HEK293 (cell line): ENCODE results near the gene PARL.

Experiments used
- TCF7L2 ChIP-seq: IDR thresholded peaks from 2 replicates; pipeline ENCODE4 v1.6.1; 2011; ENCODE audit warnings: low read depth, mild to moderate bottlenecking, inconsistent platforms, low read length, moderate library complexity, borderline replicate concordance
- TSHZ1 ChIP-seq: fragments of 450-650 bp; formaldehyde crosslinking; IDR thresholded peaks from 2 replicates; pipeline ENCODE4 v1.5.1; 2016; ENCODE audit warnings: missing biosample characterization, missing genetic modification characterization, borderline replicate concordance
- ZBTB7A ChIP-seq: fragments of 450-650 bp; formaldehyde crosslinking; IDR thresholded peaks from 2 replicates; pipeline ENCODE4 v1.5.1; 2016; ENCODE audit warnings: low read depth, missing biosample characterization, missing genetic modification characterization
- ZNF239 ChIP-seq: fragments of 450-650 bp; formaldehyde crosslinking; IDR thresholded peaks from 2 replicates; pipeline ENCODE4 v1.5.1; 2016; ENCODE audit warnings: missing biosample characterization, missing genetic modification characterization
- ZNF292 ChIP-seq: fragments of 450-650 bp; formaldehyde crosslinking; IDR thresholded peaks from 2 replicates; pipeline ENCODE4 v1.5.1; 2016; ENCODE audit warnings: low read depth, missing biosample characterization, missing genetic modification characterization, borderline replicate concordance
- ZNF394 ChIP-seq: fragments of 450-650 bp; formaldehyde crosslinking; IDR thresholded peaks from 2 replicates; pipeline ENCODE4 v1.5.1; 2016; ENCODE audit warnings: missing biosample characterization, missing genetic modification characterization, mild to moderate bottlenecking, moderate library complexity, borderline replicate concordance
- ZNF433 ChIP-seq: fragments of 450-650 bp; formaldehyde crosslinking; IDR thresholded peaks from 2 replicates; pipeline ENCODE4 v1.5.1; 2016; ENCODE audit warnings: missing biosample characterization, missing genetic modification characterization, low read depth
- ZSCAN18 ChIP-seq: fragments of 450-650 bp; formaldehyde crosslinking; IDR thresholded peaks from 2 replicates; pipeline ENCODE4 v1.5.1; 2016; ENCODE audit warnings: missing biosample characterization, missing genetic modification characterization
- TF ChIP-seq, protein P1 (sequence below): fragments of 450-650 bp; formaldehyde crosslinking; IDR thresholded peaks from 2 replicates; pipeline ENCODE4 v1.5.1; 2016; ENCODE audit warnings: missing biosample characterization, missing genetic modification characterization
- TF ChIP-seq, protein P2 (sequence below): fragments of 450-650 bp; formaldehyde crosslinking; IDR thresholded peaks from 2 replicates; pipeline ENCODE4 v1.5.1; 2017; ENCODE audit warnings: missing biosample characterization, missing genetic modification characterization

DNA sequence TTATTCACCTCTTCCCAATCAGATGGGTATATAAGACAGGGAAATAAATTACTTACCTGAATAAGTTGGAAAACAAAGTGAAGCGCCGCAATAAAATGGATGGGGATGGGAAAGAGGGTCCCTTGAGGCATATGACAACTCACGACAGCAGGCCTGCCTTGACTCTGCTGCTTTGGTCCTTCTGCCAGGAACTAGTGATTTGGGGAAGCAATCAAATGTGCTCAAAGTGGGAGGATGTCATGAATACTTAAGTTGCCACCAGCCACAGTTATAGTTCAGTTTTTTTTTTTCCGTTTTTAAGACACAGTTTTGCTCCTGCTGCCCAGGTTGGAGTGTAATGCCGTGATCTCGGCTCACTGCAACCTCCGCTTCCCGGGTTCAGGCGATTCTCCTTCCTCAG, 4.6 kb downstream of the PARL start:
- TF ChIP-seq, protein P1, sequence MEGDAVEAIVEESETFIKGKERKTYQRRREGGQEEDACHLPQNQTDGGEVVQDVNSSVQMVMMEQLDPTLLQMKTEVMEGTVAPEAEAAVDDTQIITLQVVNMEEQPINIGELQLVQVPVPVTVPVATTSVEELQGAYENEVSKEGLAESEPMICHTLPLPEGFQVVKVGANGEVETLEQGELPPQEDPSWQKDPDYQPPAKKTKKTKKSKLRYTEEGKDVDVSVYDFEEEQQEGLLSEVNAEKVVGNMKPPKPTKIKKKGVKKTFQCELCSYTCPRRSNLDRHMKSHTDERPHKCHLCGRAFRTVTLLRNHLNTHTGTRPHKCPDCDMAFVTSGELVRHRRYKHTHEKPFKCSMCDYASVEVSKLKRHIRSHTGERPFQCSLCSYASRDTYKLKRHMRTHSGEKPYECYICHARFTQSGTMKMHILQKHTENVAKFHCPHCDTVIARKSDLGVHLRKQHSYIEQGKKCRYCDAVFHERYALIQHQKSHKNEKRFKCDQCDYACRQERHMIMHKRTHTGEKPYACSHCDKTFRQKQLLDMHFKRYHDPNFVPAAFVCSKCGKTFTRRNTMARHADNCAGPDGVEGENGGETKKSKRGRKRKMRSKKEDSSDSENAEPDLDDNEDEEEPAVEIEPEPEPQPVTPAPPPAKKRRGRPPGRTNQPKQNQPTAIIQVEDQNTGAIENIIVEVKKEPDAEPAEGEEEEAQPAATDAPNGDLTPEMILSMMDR (tag by site-specific recombination) = no peak
- TF ChIP-seq ZNF239 (tag by site-specific recombination) (no peak), TSHZ1 (tag by site-specific recombination) (no peak), ZBTB7A (no peak), ZNF433 (tag by site-specific recombination) (no peak), ZNF292 (no peak), ZSCAN18 (no peak), TCF7L2 (no peak), ZNF394 (tag by site-specific recombination) (no peak)
- TF ChIP-seq, protein P2, sequence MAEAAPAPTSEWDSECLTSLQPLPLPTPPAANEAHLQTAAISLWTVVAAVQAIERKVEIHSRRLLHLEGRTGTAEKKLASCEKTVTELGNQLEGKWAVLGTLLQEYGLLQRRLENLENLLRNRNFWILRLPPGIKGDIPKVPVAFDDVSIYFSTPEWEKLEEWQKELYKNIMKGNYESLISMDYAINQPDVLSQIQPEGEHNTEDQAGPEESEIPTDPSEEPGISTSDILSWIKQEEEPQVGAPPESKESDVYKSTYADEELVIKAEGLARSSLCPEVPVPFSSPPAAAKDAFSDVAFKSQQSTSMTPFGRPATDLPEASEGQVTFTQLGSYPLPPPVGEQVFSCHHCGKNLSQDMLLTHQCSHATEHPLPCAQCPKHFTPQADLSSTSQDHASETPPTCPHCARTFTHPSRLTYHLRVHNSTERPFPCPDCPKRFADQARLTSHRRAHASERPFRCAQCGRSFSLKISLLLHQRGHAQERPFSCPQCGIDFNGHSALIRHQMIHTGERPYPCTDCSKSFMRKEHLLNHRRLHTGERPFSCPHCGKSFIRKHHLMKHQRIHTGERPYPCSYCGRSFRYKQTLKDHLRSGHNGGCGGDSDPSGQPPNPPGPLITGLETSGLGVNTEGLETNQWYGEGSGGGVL (tag by site-specific recombination) = no peak
